ENCODE measurements around the gene USP34.
"Not testable (repeated sequence)": the region's sequence is repeated elsewhere in the genome, so short reads cannot be mapped to it uniquely, and the experiment has no call there.

The USP34 gene

DNA sequence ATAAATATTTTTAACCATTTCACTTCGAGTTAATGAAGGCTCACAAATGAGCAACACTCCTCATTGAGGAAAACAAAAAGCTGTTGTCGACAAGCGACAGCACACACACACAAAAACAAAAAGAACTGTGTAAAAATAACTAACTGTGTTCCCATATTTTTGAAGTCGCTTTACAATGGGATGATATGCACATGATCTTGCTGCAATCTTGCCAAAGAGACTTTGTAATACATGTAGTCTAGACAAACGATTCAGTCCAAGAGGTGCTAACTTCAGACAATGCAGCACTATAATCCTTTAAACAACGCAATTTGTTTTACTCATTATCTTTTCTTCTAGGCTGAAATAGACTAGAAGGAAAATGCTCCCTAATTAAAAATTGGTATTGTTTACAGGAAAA lies 7.2 kb upstream of the USP34 start:
- H3K4me3 ChIP-seq (ENCODE audit: low read length), result no peak overlapping the region
- H3K27me3 ChIP-seq (replicated peaks; ENCODE audit: insufficient read depth, low read length), result no peaks in the 10 kb centered on the region
- peaks cover 7% of the 10 kb centered on the region for H3K36me3 ChIP-seq (replicated peaks; ENCODE audit: insufficient read depth, low read length)
- no peak for DNase-seq
- no peaks in the 10 kb centered on the region for H3K9me2 ChIP-seq (replicated peaks; ENCODE audit: insufficient read depth, low read length)
- H3K4me1 ChIP-seq (ENCODE audit: low read length), result no peaks in the 10 kb centered on the region
- peaks cover 7% of the 10 kb centered on the region; the same call in 1 of the 2 replicates for H3K79me2 ChIP-seq (ENCODE audit: low read length)
- no peak overlapping the region for H3K9ac ChIP-seq (ENCODE audit: low read length)
- no peaks in the 10 kb centered on the region for H3K9me3 ChIP-seq (replicated peaks; ENCODE audit: insufficient read depth, low read length)
- TF ChIP-seq EZH2phosphoT487 (IDR thresholded peaks at IDR 0.05; ENCODE audit: low read length) (no peak), EZH2 (optimal IDR thresholded peaks at IDR 0.05; ENCODE audit: low read depth, low read length) (no peak)
- TF ChIP-seq, protein P1, sequence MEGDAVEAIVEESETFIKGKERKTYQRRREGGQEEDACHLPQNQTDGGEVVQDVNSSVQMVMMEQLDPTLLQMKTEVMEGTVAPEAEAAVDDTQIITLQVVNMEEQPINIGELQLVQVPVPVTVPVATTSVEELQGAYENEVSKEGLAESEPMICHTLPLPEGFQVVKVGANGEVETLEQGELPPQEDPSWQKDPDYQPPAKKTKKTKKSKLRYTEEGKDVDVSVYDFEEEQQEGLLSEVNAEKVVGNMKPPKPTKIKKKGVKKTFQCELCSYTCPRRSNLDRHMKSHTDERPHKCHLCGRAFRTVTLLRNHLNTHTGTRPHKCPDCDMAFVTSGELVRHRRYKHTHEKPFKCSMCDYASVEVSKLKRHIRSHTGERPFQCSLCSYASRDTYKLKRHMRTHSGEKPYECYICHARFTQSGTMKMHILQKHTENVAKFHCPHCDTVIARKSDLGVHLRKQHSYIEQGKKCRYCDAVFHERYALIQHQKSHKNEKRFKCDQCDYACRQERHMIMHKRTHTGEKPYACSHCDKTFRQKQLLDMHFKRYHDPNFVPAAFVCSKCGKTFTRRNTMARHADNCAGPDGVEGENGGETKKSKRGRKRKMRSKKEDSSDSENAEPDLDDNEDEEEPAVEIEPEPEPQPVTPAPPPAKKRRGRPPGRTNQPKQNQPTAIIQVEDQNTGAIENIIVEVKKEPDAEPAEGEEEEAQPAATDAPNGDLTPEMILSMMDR (IDR thresholded peaks at IDR 0.05; ENCODE audit: low read length), result no peak
- no peak overlapping the region for H3K4me2 ChIP-seq (ENCODE audit: low read depth, low read length)
- H3F3A ChIP-seq (ENCODE audit: insufficient read depth, low read length), result peaks cover 12% of the 10 kb centered on the region
- H2AFZ ChIP-seq (ENCODE audit: low read length), result no peak overlapping the region
- no peaks in the 10 kb centered on the region for H4K20me1 ChIP-seq (ENCODE audit: insufficient read depth, low read length)
- no peak overlapping the region for H3K27ac ChIP-seq (ENCODE audit: low read length)

DNA sequence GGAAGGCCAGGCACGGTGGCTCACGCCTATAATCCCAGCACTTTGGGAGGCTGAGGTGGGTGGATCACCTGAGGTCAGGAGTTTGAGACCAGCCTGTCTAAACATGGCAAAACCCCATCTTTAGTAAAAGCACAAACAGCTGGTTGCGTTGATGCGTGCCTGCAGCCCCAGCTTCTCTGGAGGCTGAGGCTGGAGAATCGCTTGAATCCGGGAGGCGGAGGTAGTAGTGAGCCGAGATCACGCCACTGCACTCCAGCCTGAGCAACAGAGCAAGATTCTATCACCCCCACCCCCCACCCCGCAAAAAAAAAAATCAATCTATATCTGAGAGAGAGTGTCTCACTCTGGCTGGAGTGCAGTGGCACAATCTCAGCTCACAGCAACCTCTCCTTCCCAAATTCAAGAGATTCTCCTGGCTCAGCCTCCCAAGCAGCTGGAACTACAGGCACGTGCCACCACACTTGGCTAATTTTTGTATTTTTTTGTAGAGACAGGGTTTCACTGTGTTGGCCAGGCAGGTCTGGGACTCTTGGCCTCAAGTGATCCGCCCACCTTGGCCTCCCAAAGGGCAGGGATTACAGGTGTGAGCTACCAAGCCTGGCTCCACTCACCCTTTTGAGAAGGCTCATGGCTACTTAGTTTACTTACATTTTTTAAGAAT lies 6.2 kb upstream of the USP34 start:
- H3K9me3 ChIP-seq (replicated peaks; ENCODE audit: insufficient read depth, low read length); H2AFZ ChIP-seq (ENCODE audit: low read length); H4K20me1 ChIP-seq (ENCODE audit: insufficient read depth, low read length); H3K4me1 ChIP-seq (ENCODE audit: low read length); DNase-seq; H3K27me3 ChIP-seq (replicated peaks; ENCODE audit: insufficient read depth, low read length); H3K4me2 ChIP-seq (ENCODE audit: low read depth, low read length); H3K27ac ChIP-seq (ENCODE audit: low read length); H3K9me2 ChIP-seq (replicated peaks; ENCODE audit: insufficient read depth, low read length); H3K36me3 ChIP-seq (replicated peaks; ENCODE audit: insufficient read depth, low read length); H3K4me3 ChIP-seq (ENCODE audit: low read length); H3K9ac ChIP-seq (ENCODE audit: low read length): not testable (repeated sequence)
- Histone ChIP-seq H3K79me2 (ENCODE audit: low read length) (peaks cover 11% of the 10 kb centered on the region), H3F3A (ENCODE audit: insufficient read depth, low read length) (peaks cover 15% of the 10 kb centered on the region)

DNA sequence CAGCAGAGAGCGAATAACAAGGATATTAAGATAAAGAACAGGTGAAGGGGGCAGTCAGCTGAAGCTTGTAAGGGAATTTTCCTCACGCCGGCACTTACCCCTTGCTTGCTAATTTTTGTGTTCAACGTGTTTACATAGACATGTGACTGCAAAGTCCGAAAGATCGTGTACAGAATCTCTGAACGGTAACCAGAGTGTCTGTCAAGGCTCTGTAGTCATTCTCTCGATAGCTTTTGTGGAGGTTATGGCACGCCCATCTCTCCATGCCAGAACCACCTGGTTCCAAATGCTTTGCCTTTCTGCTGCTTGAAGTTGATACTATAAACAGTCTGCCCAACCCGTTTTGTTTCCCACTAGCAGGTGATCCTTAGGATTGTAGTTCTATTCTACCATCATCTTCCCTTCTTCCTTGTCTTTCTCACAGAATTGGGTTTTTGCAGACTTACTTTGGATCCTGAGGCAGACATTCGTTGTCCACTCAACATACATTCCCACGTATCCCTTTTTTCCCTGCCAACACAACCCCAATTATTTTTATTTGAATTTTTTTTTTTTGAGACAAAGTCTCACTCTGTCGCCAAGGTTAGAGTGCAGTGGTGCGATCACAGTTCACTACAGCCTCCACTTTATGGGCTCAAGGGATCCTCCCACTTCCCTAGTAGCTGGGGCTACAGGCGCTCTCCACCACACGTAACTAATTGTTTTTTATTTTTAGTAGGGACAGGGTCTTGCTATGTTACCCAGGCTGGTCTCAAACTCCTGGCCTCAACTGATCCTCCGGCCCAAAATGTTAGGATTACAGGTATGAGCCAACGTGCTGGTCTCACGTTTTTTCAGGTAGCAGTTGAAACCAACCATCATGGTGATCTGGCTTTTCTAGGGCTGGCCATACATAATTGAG lies 1.3 kb upstream of the USP34 start:
- H2AFZ ChIP-seq (ENCODE audit: low read length), result peak overlapping the region; percentile 84
- peak overlapping the region; percentile 72 for H3K4me2 ChIP-seq (ENCODE audit: low read depth, low read length)
- H3K9ac ChIP-seq (ENCODE audit: low read length), result peak overlapping the region; percentile 93
- peak overlapping the region; percentile 81 for H3K4me3 ChIP-seq (ENCODE audit: low read length)
- no peaks in the 10 kb centered on the region for H3K9me2 ChIP-seq (replicated peaks; ENCODE audit: insufficient read depth, low read length)
- TF ChIP-seq, protein P1 (IDR thresholded peaks at IDR 0.05; ENCODE audit: low read length), result no peak
- TF ChIP-seq EZH2phosphoT487 (IDR thresholded peaks at IDR 0.05; ENCODE audit: low read length), result no peak
- no peak for TF ChIP-seq EZH2 (optimal IDR thresholded peaks at IDR 0.05; ENCODE audit: low read depth, low read length)
- H3K9me3 ChIP-seq (replicated peaks; ENCODE audit: insufficient read depth, low read length), result no peaks in the 10 kb centered on the region
- H3K4me1 ChIP-seq (ENCODE audit: low read length), result 0 out of 2 replicates have a peak, but pooled peaks cover 4% of the 10 kb centered on the region
- no peaks in the 10 kb centered on the region for H3K36me3 ChIP-seq (replicated peaks; ENCODE audit: insufficient read depth, low read length)
- H3K79me2 ChIP-seq (ENCODE audit: low read length), result peaks cover 47% of the 10 kb centered on the region
- H3K27ac ChIP-seq (ENCODE audit: low read length), result peak overlapping the region; percentile 85
- H4K20me1 ChIP-seq (ENCODE audit: insufficient read depth, low read length), result no peaks in the 10 kb centered on the region
- peak; percentile 52 for DNase-seq
- no peaks in the 10 kb centered on the region for H3K27me3 ChIP-seq (replicated peaks; ENCODE audit: insufficient read depth, low read length)
- peaks cover 29% of the 10 kb centered on the region for H3F3A ChIP-seq (ENCODE audit: insufficient read depth, low read length)

All from MM.1S (cell line).